Uterus (tissue), 2 donors: ENCODE measurements around the gene CACNA1D.

Experiments
- CTCF ChIP-seq, 4 experiments: fragments of 200-600 bp in 2 of 4; fragments of 450-650 bp in 2 of 4; sonication (generic) in 2 of 4; IDR thresholded peaks; one replicate each; pipeline ENCODE4 v1.5.1; 2016 to 2019; ENCODE audit warnings: antibody characterized with exemption in 4 of 4, mild to moderate bottlenecking in 2 of 4, moderate library complexity in 1 of 4
- POLR2A ChIP-seq, 2 donors: fragments of 450-650 bp; IDR thresholded peaks; one replicate each; pipeline ENCODE4 v1.6.1; 2016; ENCODE audit warnings: antibody characterized with exemption in 2 of 2, mild to moderate bottlenecking in 1 of 2, moderate library complexity in 1 of 2

GRCh38 chr3:53724566-53724965, 230.2 kb downstream of the CACNA1D start:
- TF ChIP-seq CTCF (IDR thresholded peaks at IDR 0.05) (no peak), POLR2A (IDR thresholded peaks at IDR 0.05) (no peak)
